ENCODE data around the gene NSMF.

GRCh38 chr9:137484551-137485315 is 25.6 kb upstream of the NSMF start:
- TF ChIP-seq CTCF (conservative IDR thresholded peaks at IDR 0.05 in 1 of 2, IDR thresholded peaks at IDR 0.05 in 1 of 2; ENCODE audit: extremely low read depth in 1 of 2, insufficient read depth in 1 of 2, low read depth in 1 of 2, low read length in 2 of 2): no peak
- no peak for TF ChIP-seq EZH2 (IDR thresholded peaks at IDR 0.05; ENCODE audit: borderline replicate concordance, low read length)

Data from mammary epithelial cell (primary cell).